Esophagus muscularis mucosa (tissue), 4 donors: ENCODE results near the gene MAN1C1.

Experiments
- EP300 ChIP-seq: sonication (generic); formaldehyde crosslinking; IDR thresholded peaks from one replicate; pipeline ENCODE4 v1.6.1; 2017; ENCODE audit warnings: antibody characterized with exemption
- POLR2A ChIP-seq: fragments of 450-650 bp; IDR thresholded peaks from one replicate; pipeline ENCODE4 v1.6.1; 2017; ENCODE audit warnings: antibody characterized with exemption, moderate library complexity, mild to moderate bottlenecking, low read depth
- TF ChIP-seq, protein P1 (sequence below), 3 experiments: fragments of 200-600 bp in 2 of 3; fragments of 450-650 bp in 1 of 3; sonication (generic) in 2 of 3; IDR thresholded peaks; one replicate each; pipeline ENCODE4 v1.5.1; 2017 to 2019; ENCODE audit warnings: antibody characterized with exemption in 3 of 3, mild to moderate bottlenecking in 2 of 3, moderate library complexity in 1 of 3

GRCh38 chr1:25657883-25658760 is 41.5 kb downstream of the MAN1C1 start:
- TF ChIP-seq, protein P1, sequence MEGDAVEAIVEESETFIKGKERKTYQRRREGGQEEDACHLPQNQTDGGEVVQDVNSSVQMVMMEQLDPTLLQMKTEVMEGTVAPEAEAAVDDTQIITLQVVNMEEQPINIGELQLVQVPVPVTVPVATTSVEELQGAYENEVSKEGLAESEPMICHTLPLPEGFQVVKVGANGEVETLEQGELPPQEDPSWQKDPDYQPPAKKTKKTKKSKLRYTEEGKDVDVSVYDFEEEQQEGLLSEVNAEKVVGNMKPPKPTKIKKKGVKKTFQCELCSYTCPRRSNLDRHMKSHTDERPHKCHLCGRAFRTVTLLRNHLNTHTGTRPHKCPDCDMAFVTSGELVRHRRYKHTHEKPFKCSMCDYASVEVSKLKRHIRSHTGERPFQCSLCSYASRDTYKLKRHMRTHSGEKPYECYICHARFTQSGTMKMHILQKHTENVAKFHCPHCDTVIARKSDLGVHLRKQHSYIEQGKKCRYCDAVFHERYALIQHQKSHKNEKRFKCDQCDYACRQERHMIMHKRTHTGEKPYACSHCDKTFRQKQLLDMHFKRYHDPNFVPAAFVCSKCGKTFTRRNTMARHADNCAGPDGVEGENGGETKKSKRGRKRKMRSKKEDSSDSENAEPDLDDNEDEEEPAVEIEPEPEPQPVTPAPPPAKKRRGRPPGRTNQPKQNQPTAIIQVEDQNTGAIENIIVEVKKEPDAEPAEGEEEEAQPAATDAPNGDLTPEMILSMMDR (IDR thresholded peaks at IDR 0.05): no peak
- TF ChIP-seq EP300 (no peak), POLR2A (no peak)
